NT2/D1 (cell line): ENCODE measurements around the gene SGPP1.

Experiments
- SUZ12 ChIP-seq: IDR thresholded peaks from 2 replicates; pipeline ENCODE4 v1.6.1; 2011; ENCODE audit not compliant: insufficient read length, insufficient read depth; ENCODE audit errors: extremely low read depth
- YY1 ChIP-seq: IDR thresholded peaks from 2 replicates; pipeline ENCODE4 v1.6.1; 2011; ENCODE audit not compliant: insufficient read length, insufficient read depth

GRCh38 chr14:63677891-63678379, 49.9 kb downstream of the SGPP1 start:
- no peak for TF ChIP-seq SUZ12
- TF ChIP-seq YY1, result no peak
